Measurements from ENCODE around the gene BLVRB. TPM values are rescaled to one million over a fixed set of nuclear protein-coding genes. Genes with fewer than 3 reads are reported as not detected.

The BLVRB gene
- total RNA-seq (100 to 1,000 TPM in 2 of 4 donors, 10 to 100 TPM in 2; 74.1 to 189 (median 114) TPM), polyA plus RNA-seq (100 to 1,000 TPM; 167 to 204 (median 172) TPM)
- long read RNA-seq, donor 1, transcript BLVRB-201 (5 exons, 873 nt) = major isoform, 119 of 121 reads
- long read RNA-seq, donor 1, partial matches to known transcripts = 0 of 121 reads
- long read RNA-seq, donor 1, other reads (novel, unspliced or antisense) = 2 of 121 reads
- long read RNA-seq, donor 2, transcript BLVRB-201 (5 exons, 873 nt) = major isoform, 129 of 136 reads
- long read RNA-seq, donor 2, partial matches to known transcripts = 0 of 136 reads
- long read RNA-seq, donor 2, other reads (novel, unspliced or antisense) = 5 of 136 reads

- Histone ChIP-seq H3K27me3 (ENCODE audit: insufficient read depth in 3 of 3, low read length in 2 of 3) (no peaks in the 10 kb centered on the region), H3K4me3 (peak within 1 kb of the TSS; percentile 85), H3K27ac (peak within 1 kb of the TSS; percentile 94), H3K9me3 (no peaks in the 10 kb centered on the region), H3K36me3 (ENCODE audit: insufficient read depth in 1 of 2, low read depth in 1 of 2) (no peaks in the 10 kb centered on the region), H3K4me1 (peaks cover 12% of the 10 kb centered on the region)
- 0% methylated on average over 49 to 54 of the region's 54 CpGs for WGBS, 3 donors
- TF ChIP-seq CTCF (IDR thresholded peaks at IDR 0.05) = no peak
- intact Hi-C loops (cut with DNase I) = loop anchor here in 1 of 2 donors (2.0 to 5.0 kb wide), 2 partner anchors 45 to 132 kb away; no protein-coding TSS in a partner anchor
- ATAC-seq (peak; percentile 90 to 94 (median 92)), DNase-seq (peak; percentile 100)
These were observed at the start of gene BLVRB for GRCh38 chr19:40465557-40466218. TSS of gene BLVRB (minus strand) at chr19:40465745. CDS start at chr19:40465688, 57 bp downstream.

GRCh38 chr19:40513741-40514315 is 48.3 kb upstream of the BLVRB start:
- Histone ChIP-seq H3K4me3 (no peak overlapping the region), H3K36me3 (ENCODE audit: insufficient read depth in 1 of 2, low read depth in 1 of 2) (no peaks in the 10 kb centered on the region), H3K27ac (no peak overlapping the region), H3K27me3 (ENCODE audit: insufficient read depth in 3 of 3, low read length in 2 of 3) (peaks cover 0 to 25% (median 2%) of the 10 kb centered on the region in 3 donors), H3K4me1 (no peaks in the 10 kb centered on the region), H3K9me3 (no peaks in the 10 kb centered on the region)
- DNase-seq = no peak
- no peak for TF ChIP-seq CTCF (IDR thresholded peaks at IDR 0.05)
- no peak for ATAC-seq
- intact Hi-C loops (cut with DNase I) = no loop called here
- 79 to 93% (median 90%) methylated on average over 4 of the region's 4 CpGs for WGBS, 3 donors

- Histone ChIP-seq H3K4me3 (peak overlapping the region; percentile 53), H3K4me1 (no peaks in the 10 kb centered on the region), H3K27me3 (ENCODE audit: insufficient read depth in 3 of 3, low read length in 2 of 3) (peaks cover 0 to 29% (median 2%) of the 10 kb centered on the region in 3 donors), H3K27ac (no peak overlapping the region), H3K36me3 (ENCODE audit: insufficient read depth in 1 of 2, low read depth in 1 of 2) (no peaks in the 10 kb centered on the region), H3K9me3 (no peaks in the 10 kb centered on the region)
- intact Hi-C loops (cut with DNase I) = no loop called here
- TF ChIP-seq CTCF (IDR thresholded peaks at IDR 0.05) = no peak
- ATAC-seq (no peak), DNase-seq (no peak)
- WGBS, 3 donors = 51 to 57% (median 56%) methylated on average over 25 to 27 of the region's 27 CpGs
These were observed 47.8 kb upstream of the BLVRB start for GRCh38 chr19:40513345-40513678.

- ATAC-seq (peak; percentile 59 to 75 (median 68)), DNase-seq (no peak)
- H3K9me3 ChIP-seq = no peaks in the 10 kb centered on the region
- peak overlapping the region; percentile 53 for H3K4me3 ChIP-seq
- no peaks in the 10 kb centered on the region for H3K4me1 ChIP-seq
- H3K27me3 ChIP-seq (ENCODE audit: insufficient read depth in 3 of 3, low read length in 2 of 3) = peaks cover 0 to 30% (median 2%) of the 10 kb centered on the region in 3 donors
- H3K36me3 ChIP-seq (ENCODE audit: insufficient read depth in 1 of 2, low read depth in 1 of 2) = no peaks in the 10 kb centered on the region
- intact Hi-C loops (cut with DNase I) = no loop called here
- WGBS, 3 donors = 4 to 5% (median 5%) methylated on average over 75 to 105 of the region's 105 CpGs
- H3K27ac ChIP-seq = no peak overlapping the region
- no peak for TF ChIP-seq CTCF (IDR thresholded peaks at IDR 0.05)
These were observed 47.2 kb upstream of the BLVRB start for GRCh38 chr19:40512473-40513344.

Measured in psoas muscle (tissue), 8 donors.